ENCODE results near the gene ATAD3C. TPM values are rescaled to one million over a fixed set of nuclear protein-coding genes. Genes with fewer than 3 reads are reported as not detected.
"Not testable (repeated sequence)": the region's sequence is repeated elsewhere in the genome, so short reads cannot be mapped to it uniquely, and the experiment has no call there.

Gene ATAD3C
- total RNA-seq, 1 donor from 2014 or later = 1.6 TPM

DNA sequence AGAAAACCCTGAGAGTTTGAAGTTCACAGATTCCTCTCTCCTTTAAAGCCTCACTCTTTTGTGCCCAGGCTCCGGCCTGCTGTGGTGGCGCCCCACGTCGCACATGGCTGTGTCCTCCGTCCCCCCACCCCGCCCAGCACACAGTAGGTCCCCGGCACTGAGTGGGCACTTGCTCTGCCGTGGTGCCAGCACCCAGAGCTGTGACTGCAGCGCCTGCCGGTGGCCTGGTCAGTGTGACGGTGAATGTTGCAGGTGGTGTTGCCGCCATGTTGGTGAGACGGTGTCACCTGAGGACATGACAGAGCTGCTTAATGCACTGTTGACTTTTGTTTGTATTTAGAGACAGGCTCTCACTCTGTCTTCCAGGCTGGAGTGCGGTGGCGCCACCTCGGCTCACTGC, 3.4 kb downstream of the ATAD3C start:
- H3K9me3 Mint-ChIP-seq (ENCODE audit: low read depth) = no peaks in the 10 kb centered on the region
- no peak overlapping the region for H3K27ac Mint-ChIP-seq
- H3K4me1 Mint-ChIP-seq (ENCODE audit: low read depth) = no peaks in the 10 kb centered on the region
- H3K4me3 Mint-ChIP-seq (ENCODE audit: low read depth) = no peak overlapping the region
- H3K36me3 Mint-ChIP-seq (ENCODE audit: insufficient read depth) = no peaks in the 10 kb centered on the region
- DNase-seq (ENCODE audit: low spot score, unreplicated experiment) = no peak
- TF ChIP-seq, protein P1, sequence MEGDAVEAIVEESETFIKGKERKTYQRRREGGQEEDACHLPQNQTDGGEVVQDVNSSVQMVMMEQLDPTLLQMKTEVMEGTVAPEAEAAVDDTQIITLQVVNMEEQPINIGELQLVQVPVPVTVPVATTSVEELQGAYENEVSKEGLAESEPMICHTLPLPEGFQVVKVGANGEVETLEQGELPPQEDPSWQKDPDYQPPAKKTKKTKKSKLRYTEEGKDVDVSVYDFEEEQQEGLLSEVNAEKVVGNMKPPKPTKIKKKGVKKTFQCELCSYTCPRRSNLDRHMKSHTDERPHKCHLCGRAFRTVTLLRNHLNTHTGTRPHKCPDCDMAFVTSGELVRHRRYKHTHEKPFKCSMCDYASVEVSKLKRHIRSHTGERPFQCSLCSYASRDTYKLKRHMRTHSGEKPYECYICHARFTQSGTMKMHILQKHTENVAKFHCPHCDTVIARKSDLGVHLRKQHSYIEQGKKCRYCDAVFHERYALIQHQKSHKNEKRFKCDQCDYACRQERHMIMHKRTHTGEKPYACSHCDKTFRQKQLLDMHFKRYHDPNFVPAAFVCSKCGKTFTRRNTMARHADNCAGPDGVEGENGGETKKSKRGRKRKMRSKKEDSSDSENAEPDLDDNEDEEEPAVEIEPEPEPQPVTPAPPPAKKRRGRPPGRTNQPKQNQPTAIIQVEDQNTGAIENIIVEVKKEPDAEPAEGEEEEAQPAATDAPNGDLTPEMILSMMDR (IDR thresholded peaks at IDR 0.05; ENCODE audit: unreplicated experiment) = no peak
- H3K27me3 Mint-ChIP-seq = peaks cover 12% of the 10 kb centered on the region

DNA sequence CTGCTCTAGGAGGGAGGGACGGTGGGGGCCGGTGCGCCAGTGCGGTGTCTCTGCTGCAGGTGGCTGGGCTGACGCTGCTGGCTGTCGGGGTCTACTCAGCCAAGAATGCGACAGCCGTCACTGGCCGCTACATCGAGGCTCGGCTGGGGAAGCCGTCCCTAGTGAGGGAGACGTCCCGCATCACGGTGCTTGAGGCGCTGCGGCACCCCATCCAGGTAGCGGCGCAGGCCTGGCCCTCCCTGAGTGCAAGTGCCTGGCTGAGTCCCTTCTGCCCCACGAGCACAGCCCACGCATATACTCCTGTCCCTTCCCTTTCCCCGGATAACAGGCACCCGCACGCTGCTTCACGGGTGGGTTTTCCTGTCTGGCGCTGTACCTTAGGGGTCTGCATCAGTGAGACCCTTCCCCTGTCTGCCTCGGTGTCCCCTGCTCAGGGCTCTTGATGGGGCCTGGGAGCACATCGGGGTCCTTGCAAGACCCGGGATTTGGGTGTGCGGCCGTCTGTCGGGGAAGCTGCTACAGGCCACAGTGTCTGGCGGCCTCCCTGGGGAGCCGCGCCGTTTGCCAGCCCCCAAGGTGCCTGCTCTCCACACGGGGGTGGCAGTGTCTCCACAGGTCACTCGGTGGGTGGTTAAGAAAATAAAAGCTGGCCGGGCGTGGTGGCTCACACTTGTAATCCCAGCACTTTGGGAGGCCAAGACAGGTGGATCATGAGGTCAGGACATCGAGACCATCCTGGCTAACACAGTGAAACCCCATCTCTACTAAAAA, 5.0 kb downstream of the ATAD3C start:
- not testable (repeated sequence) for H3K4me1 Mint-ChIP-seq (ENCODE audit: low read depth); H3K4me3 Mint-ChIP-seq (ENCODE audit: low read depth); H3K27me3 Mint-ChIP-seq; H3K27ac Mint-ChIP-seq; DNase-seq (ENCODE audit: low spot score, unreplicated experiment); H3K9me3 Mint-ChIP-seq (ENCODE audit: low read depth); H3K36me3 Mint-ChIP-seq (ENCODE audit: insufficient read depth)

DNA sequence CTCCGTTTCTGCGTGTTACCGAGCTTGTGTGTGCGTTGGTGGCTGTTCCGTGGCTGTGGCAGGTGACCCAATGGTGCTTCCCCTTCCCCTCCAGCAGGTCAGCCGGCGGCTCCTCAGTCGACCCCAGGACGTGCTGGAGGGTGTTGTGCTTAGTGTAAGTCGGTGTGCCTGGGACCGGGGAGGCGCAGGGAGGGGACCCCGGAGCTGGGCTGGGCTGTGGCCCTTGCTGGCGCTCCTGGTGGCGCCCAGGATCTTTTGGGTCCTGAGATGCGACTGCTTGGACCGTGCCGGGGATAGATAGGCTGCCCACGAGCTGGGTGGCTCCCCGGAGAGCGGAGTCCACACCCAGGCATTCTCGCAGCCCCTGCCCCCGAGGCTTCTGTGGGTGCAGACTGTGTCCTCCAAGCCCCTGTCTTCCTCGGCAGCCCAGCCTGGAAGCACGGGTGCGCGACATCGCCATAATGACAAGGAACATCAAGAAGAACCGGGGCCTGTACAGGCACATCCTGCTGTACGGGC, 5.9 kb downstream of the ATAD3C start:
- Mint-ChIP-seq H3K4me3 (ENCODE audit: low read depth) (no peak overlapping the region), H3K36me3 (ENCODE audit: insufficient read depth) (no peaks in the 10 kb centered on the region), H3K27ac (no peak overlapping the region), H3K27me3 (no peaks in the 10 kb centered on the region), H3K4me1 (ENCODE audit: low read depth) (no peaks in the 10 kb centered on the region), H3K9me3 (ENCODE audit: low read depth) (no peaks in the 10 kb centered on the region)
- TF ChIP-seq, protein P1 (IDR thresholded peaks at IDR 0.05; ENCODE audit: unreplicated experiment) = no peak
- DNase-seq (ENCODE audit: low spot score, unreplicated experiment) = no peak

DNA sequence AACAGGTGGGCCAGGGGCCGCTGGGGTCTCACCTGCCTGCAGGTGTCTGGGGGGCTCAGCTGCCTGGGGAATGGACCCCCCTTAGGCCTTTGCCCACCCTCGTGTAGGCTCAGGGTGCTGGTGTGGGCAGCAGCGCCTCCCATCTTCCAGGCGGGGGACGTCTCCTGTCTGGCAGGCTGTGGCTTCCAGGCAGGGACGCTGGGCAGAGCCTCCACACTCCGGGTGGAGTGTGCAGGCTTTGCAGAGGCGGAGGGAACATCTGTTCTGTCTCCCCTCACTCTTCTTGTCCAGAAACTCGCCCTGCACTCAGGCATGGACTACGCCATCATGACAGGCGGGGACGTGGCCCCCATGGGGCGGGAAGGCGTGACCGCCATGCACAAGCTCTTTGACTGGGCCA, 6.4 kb downstream of the ATAD3C start:
- not testable (repeated sequence) for H3K27me3 Mint-ChIP-seq; H3K4me3 Mint-ChIP-seq (ENCODE audit: low read depth); H3K4me1 Mint-ChIP-seq (ENCODE audit: low read depth); H3K36me3 Mint-ChIP-seq (ENCODE audit: insufficient read depth); H3K27ac Mint-ChIP-seq; H3K9me3 Mint-ChIP-seq (ENCODE audit: low read depth); DNase-seq (ENCODE audit: low spot score, unreplicated experiment)

DNA sequence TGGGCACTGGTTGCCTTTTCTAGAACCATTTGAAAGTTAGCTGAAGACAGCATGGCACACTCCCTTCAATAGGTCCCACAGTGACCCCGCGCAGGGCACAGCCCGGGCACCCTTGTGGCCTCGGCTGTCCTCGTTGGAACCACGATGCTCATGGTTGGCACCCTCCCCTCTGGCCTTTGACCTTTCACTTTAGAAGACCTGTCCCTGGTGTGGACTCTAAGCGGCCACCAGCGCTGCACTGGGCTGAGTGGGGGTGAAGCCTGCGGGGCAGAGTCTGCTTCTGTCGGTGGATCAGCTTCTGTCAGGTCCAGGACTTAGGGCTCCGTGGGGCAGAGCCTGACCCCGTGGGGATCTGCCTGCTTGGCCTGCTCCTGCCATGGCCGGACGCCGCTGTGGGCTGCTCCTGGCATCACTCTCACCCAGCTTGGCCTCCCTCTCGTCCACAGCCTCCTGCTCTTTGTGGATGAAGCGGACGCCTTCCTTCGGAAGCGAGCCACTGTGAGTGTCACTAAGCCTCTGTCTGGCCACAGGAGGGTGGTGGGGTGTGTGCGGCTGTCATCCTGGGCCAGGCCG, 7.3 kb downstream of the ATAD3C start:
- not testable (repeated sequence) for DNase-seq (ENCODE audit: low spot score, unreplicated experiment); H3K9me3 Mint-ChIP-seq (ENCODE audit: low read depth); H3K4me3 Mint-ChIP-seq (ENCODE audit: low read depth); H3K27me3 Mint-ChIP-seq; H3K4me1 Mint-ChIP-seq (ENCODE audit: low read depth); H3K36me3 Mint-ChIP-seq (ENCODE audit: insufficient read depth); H3K27ac Mint-ChIP-seq

DNA sequence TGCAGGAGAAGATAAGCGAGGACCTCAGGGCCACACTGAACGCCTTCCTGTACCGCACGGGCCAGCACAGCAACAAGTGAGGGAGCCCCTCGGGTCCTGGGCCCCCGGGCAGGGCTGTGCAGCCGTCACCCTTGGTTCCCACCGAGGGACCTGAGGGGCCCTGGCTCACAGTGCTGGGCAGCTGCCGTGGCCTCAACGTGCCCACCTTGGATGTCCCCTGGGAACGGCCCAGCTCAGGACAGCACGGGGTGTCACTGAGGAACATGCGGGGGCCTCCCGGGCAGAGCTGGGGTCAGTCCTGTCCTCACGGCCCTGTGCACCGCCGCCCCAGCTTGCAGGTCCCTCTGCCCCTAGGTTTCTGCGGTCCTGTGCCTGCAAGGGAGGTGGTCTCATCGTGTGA, 9.7 kb downstream of the ATAD3C start:
- DNase-seq (ENCODE audit: low spot score, unreplicated experiment); H3K9me3 Mint-ChIP-seq (ENCODE audit: low read depth); H3K27ac Mint-ChIP-seq; H3K4me1 Mint-ChIP-seq (ENCODE audit: low read depth); H3K27me3 Mint-ChIP-seq; H3K4me3 Mint-ChIP-seq (ENCODE audit: low read depth); H3K36me3 Mint-ChIP-seq (ENCODE audit: insufficient read depth): not testable (repeated sequence)

DNA sequence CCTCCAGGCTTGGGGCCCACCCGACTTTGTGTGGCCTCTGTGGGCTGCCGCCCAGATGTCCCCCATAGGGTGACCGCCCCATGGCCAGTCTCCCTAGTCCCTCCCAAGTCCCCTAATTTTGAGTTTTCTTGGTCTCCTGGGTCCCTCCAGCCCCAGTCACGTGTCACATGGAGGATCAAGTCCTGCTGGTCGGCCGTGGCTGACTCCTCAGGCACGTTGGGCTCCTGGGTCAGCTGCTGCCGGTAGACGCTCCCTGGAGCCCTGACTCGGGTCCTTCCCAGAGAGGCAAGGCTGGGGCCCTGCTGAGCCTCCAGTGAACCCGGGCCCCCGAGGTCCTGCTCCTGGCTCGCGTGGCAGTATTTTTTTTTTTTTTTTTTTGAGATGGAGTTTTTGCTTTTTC, 10.2 kb downstream of the ATAD3C start:
- not testable (repeated sequence) for H3K4me3 Mint-ChIP-seq (ENCODE audit: low read depth); H3K4me1 Mint-ChIP-seq (ENCODE audit: low read depth); H3K27ac Mint-ChIP-seq

More for the DNA sequence above, 10.2 kb downstream of the ATAD3C start:
- not testable (repeated sequence) for H3K9me3 Mint-ChIP-seq (ENCODE audit: low read depth); DNase-seq (ENCODE audit: low spot score, unreplicated experiment); H3K27me3 Mint-ChIP-seq; H3K36me3 Mint-ChIP-seq (ENCODE audit: insufficient read depth)

All from progenitor cell of endocrine pancreas (in vitro differentiated cells).